GM12891 (cell line): ENCODE measurements around the gene AP3M1.

Source experiments
- POLR2A ChIP-seq: IDR thresholded peaks from 2 replicates; pipeline ENCODE4 v1.6.1; 2011; ENCODE audit warnings: low read depth, low read length, control low read depth
- POLR2AphosphoS5 ChIP-seq: IDR thresholded peaks from 2 replicates; pipeline ENCODE4 v1.6.1; 2011; ENCODE audit warnings: low read depth, low read length, control low read depth
- SPI1 ChIP-seq: IDR thresholded peaks from 2 replicates; pipeline ENCODE4 v1.6.1; 2011; ENCODE audit warnings: low read depth, low read length, control low read depth

GRCh38 chr10:74199315-74199714 lies 48.7 kb upstream of the AP3M1 start:
- TF ChIP-seq SPI1 (no peak), POLR2A (no peak), POLR2AphosphoS5 (no peak)
